ENCODE data around the gene MAP10. TPM values are rescaled to one million over a fixed set of nuclear protein-coding genes. Genes with fewer than 3 reads are reported as not detected.

MAP10 gene
- total and polyA plus RNA-seq, 12 donors = 0.67 to 7.2 (median 2.6) TPM

GRCh38 chr1:232834066-232834465 is 28.9 kb downstream of the MAP10 start:
- no peak for TF ChIP-seq POLR2A (IDR thresholded peaks at IDR 0.05)
- no peak for TF ChIP-seq CTCF (IDR thresholded peaks at IDR 0.05)
- intact Hi-C loops (cut with DNase I) = no loop called here
- 38 to 40% (median 38%) methylated on average over 3 of the region's 3 CpGs for WGBS, 4 donors
- no peaks in the 10 kb centered on the region for H3K9me3 ChIP-seq (replicated peaks in 1 of 3)
- no peaks in the 10 kb centered on the region for H3K36me3 ChIP-seq (replicated peaks in 1 of 2)
- no peak overlapping the region for H3K27ac ChIP-seq
- DNase-seq = no peak
- no peaks in the 10 kb centered on the region for H3K27me3 ChIP-seq
- H3K4me1 ChIP-seq (replicated peaks in 1 of 2) = peaks cover 0 to 6% of the 10 kb centered on the region in 2 donors
- no peak overlapping the region for H3K4me3 ChIP-seq

GRCh38 chr1:232835166-232835565 is 29.9 kb downstream of the MAP10 start:
- Histone ChIP-seq H3K36me3 (replicated peaks in 1 of 2) (no peaks in the 10 kb centered on the region), H3K4me3 (no peak overlapping the region), H3K27ac (no peak overlapping the region), H3K27me3 (no peaks in the 10 kb centered on the region), H3K9me3 (replicated peaks in 1 of 3) (no peaks in the 10 kb centered on the region), H3K4me1 (replicated peaks in 1 of 2) (peaks cover 0 to 6% of the 10 kb centered on the region in 2 donors)
- intact Hi-C loops (cut with DNase I) = no loop called here
- TF ChIP-seq POLR2A (IDR thresholded peaks at IDR 0.05) (no peak), CTCF (IDR thresholded peaks at IDR 0.05) (no peak)
- WGBS, 4 donors = 71 to 86% (median 79%) methylated on average over 6 of the region's 6 CpGs
- DNase-seq = no peak

GRCh38 chr1:232837087-232837486 is 31.9 kb downstream of the MAP10 start:
- no peak for DNase-seq
- TF ChIP-seq POLR2A (IDR thresholded peaks at IDR 0.05) (no peak), CTCF (IDR thresholded peaks at IDR 0.05) (no peak)
- Histone ChIP-seq H3K36me3 (replicated peaks in 1 of 2) (no peaks in the 10 kb centered on the region), H3K4me3 (no peak overlapping the region), H3K4me1 (replicated peaks in 1 of 2) (peaks cover 0 to 6% of the 10 kb centered on the region in 2 donors), H3K9me3 (replicated peaks in 1 of 3) (no peaks in the 10 kb centered on the region), H3K27me3 (no peaks in the 10 kb centered on the region), H3K27ac (no peak overlapping the region)
- WGBS, 4 donors = 76 to 82% (median 81%) methylated on average over 4 of the region's 4 CpGs
- intact Hi-C loops (cut with DNase I) = no loop called here

GRCh38 chr1:232841823-232842565 is 36.8 kb downstream of the MAP10 start:
- TF ChIP-seq CTCF (IDR thresholded peaks at IDR 0.05) (no peak), POLR2A (IDR thresholded peaks at IDR 0.05) (no peak)
- intact Hi-C loops (cut with DNase I) = no loop called here
- Histone ChIP-seq H3K27me3 (no peaks in the 10 kb centered on the region), H3K9me3 (replicated peaks in 1 of 3) (no peaks in the 10 kb centered on the region), H3K27ac (no peak overlapping the region), H3K36me3 (replicated peaks in 1 of 2) (no peaks in the 10 kb centered on the region), H3K4me3 (no peak overlapping the region), H3K4me1 (replicated peaks in 1 of 2) (no peaks in the 10 kb centered on the region)
- DNase-seq = no peak
- 84 to 90% (median 87%) methylated on average over 6 of the region's 6 CpGs for WGBS, 4 donors
